Kidney (tissue), 14 donors: ENCODE measurements around the gene MAVS. TPM values are rescaled to one million over a fixed set of nuclear protein-coding genes. Genes with fewer than 3 reads are reported as not detected.

Experiments
- DNase-seq, 5 donors: peaks; one replicate each; pipeline ENCODE4 v3.0.0-alpha.2; 2013 to 2020
- FAIRE-seq: peaks from 2 replicates; lab custom pipeline; 2012; peaks lifted over from hg19 to GRCh38; lab: Jason Lieb, UNC
- H3K27ac ChIP-seq, 2 donors: one replicate each; pipeline ENCODE4 v1.7.0; 2013; ENCODE audit warnings: low read depth in 2 of 2, low read length in 2 of 2, inconsistent platforms in 1 of 2
- H3K27me3 ChIP-seq: one replicate; pipeline ENCODE4 v1.7.1; 2013; ENCODE audit warnings: low read length, inconsistent platforms; ENCODE audit not compliant: control insufficient read depth, insufficient read depth
- H3K36me3 ChIP-seq, 3 donors: one replicate each; pipeline versions ENCODE4 v1.7.0 to v1.7.1; 2013; ENCODE audit warnings: low read length in 3 of 3, control low read depth in 1 of 3, inconsistent platforms in 1 of 3; ENCODE audit not compliant: insufficient read depth in 3 of 3, control insufficient read depth in 2 of 3
- H3K4me1 ChIP-seq, 3 donors: one replicate each; pipeline versions ENCODE4 v1.7.0 to v1.7.1; 2013; ENCODE audit warnings: low read length in 3 of 3, inconsistent platforms in 1 of 3, low read depth in 1 of 3; ENCODE audit not compliant: control insufficient read depth in 2 of 3, insufficient read depth in 2 of 3
- H3K4me3 ChIP-seq, 3 donors: one replicate each; pipeline versions ENCODE4 v1.7.0 to v1.8.1; 2013; ENCODE audit warnings: low read length in 3 of 3, control low read depth in 1 of 3, inconsistent platforms in 1 of 3
- H3K9ac ChIP-seq, 3 donors: one replicate each; pipeline versions ENCODE4 v1.7.0 to v1.7.1; 2013; ENCODE audit warnings: low read length in 3 of 3, control low read depth in 1 of 3, inconsistent platforms in 1 of 3
- H3K9me3 ChIP-seq, 3 donors: one replicate each; pipeline versions ENCODE4 v1.7.0 to v1.7.1; 2013; ENCODE audit warnings: low read length in 3 of 3, control low read depth in 1 of 3, inconsistent platforms in 1 of 3; ENCODE audit not compliant: control insufficient read depth in 2 of 3, insufficient read depth in 1 of 3
- intact Hi-C: fragments of 100-400 bp; cut with DNase I; formaldehyde crosslinking; loops from one replicate; pipeline ENCODE4 v1.11.1; 2022
- polyA plus RNA-seq: library from polyadenylated mRNA; stranded (reverse); fragments of 350-450 nt; fragmentation: Illumina TruSeq; extraction: RNeasy Lipid Tissue Mini Kit (QIAGEN cat#74804); gene quantifications from one replicate; pipeline ENCODE4 v1.2.3, GENCODE V29; 2014; ENCODE audit warnings: low read depth, low replicate concordance; ENCODE audit not compliant: insufficient read depth
- total RNA-seq: library from RNA; stranded (reverse); fragmentation: NEBNext Ultra II Directional; extraction: Animal tissue kit (Norgen Biotek cat#: 25700); gene quantifications from one replicate; pipeline ENCODE4 v1.2.1, GENCODE V29; 2021
- TF ChIP-seq, protein P1 (sequence below): IDR thresholded peaks from 3 replicates; pipeline ENCODE4 v1.5.1; 2012; ENCODE audit warnings: mild to moderate bottlenecking, moderate library complexity, borderline replicate concordance; ENCODE audit not compliant: insufficient read depth; ENCODE audit errors: extremely low read depth
- donor health status: control.
- donor health status: control.
- donor health status: control.
- donor health status: control.
- donor health status: control.
- donor health status: DM: yes; HTN: yes; CAD: no.
- donor health status: Normal renal cell carcinoma (clear cell type).

Gene MAVS
- total and polyA plus RNA-seq, 2 donors from 2014 or later = 10.0 to 46.8 TPM

- Histone ChIP-seq H3K4me1 (no peaks in the 10 kb centered on the region), H3K27ac (no peak overlapping the region), H3K9me3 (no peaks in the 10 kb centered on the region), H3K4me3 (no peak overlapping the region), H3K27me3 (no peaks in the 10 kb centered on the region), H3K36me3 (peaks cover 5 to 38% (median 15%) of the 10 kb centered on the region in 3 donors), H3K9ac (no peak overlapping the region)
- DNase-seq = no peak
- intact Hi-C loops = no loop called here
- no peak for FAIRE-seq
- TF ChIP-seq, protein P1, sequence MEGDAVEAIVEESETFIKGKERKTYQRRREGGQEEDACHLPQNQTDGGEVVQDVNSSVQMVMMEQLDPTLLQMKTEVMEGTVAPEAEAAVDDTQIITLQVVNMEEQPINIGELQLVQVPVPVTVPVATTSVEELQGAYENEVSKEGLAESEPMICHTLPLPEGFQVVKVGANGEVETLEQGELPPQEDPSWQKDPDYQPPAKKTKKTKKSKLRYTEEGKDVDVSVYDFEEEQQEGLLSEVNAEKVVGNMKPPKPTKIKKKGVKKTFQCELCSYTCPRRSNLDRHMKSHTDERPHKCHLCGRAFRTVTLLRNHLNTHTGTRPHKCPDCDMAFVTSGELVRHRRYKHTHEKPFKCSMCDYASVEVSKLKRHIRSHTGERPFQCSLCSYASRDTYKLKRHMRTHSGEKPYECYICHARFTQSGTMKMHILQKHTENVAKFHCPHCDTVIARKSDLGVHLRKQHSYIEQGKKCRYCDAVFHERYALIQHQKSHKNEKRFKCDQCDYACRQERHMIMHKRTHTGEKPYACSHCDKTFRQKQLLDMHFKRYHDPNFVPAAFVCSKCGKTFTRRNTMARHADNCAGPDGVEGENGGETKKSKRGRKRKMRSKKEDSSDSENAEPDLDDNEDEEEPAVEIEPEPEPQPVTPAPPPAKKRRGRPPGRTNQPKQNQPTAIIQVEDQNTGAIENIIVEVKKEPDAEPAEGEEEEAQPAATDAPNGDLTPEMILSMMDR = no peak
Observed at GRCh38 chr20:3914446-3914845, 67.8 kb downstream of the MAVS start.

DNA sequence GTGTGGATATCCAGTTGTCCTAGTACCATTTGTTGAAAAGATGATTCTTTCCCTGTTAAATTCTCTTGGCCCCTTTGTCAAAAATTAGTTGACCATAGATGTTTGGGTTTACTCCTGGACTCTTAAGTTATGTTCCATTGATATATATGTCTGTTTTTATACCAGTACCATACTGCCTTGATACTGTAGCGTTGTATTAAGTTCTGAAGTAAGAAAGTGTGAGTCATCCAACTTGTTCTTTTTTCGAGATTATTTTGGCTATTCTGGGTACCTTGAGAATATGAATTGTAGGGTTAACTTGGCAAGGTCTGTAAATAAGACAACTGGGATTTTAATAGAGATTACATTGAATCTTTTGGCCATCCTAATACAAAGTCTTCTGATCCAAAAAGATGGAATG, 69.1 kb downstream of the MAVS start:
- DNase-seq (no peak), FAIRE-seq (no peak)
- Histone ChIP-seq H3K27me3 (no peaks in the 10 kb centered on the region), H3K4me1 (no peaks in the 10 kb centered on the region), H3K9me3 (no peaks in the 10 kb centered on the region), H3K27ac (no peak overlapping the region), H3K4me3 (no peak overlapping the region), H3K36me3 (peaks cover 4 to 29% (median 14%) of the 10 kb centered on the region in 3 donors), H3K9ac (no peak overlapping the region)
- intact Hi-C loops = no loop called here
- TF ChIP-seq, protein P1 = no peak

DNA sequence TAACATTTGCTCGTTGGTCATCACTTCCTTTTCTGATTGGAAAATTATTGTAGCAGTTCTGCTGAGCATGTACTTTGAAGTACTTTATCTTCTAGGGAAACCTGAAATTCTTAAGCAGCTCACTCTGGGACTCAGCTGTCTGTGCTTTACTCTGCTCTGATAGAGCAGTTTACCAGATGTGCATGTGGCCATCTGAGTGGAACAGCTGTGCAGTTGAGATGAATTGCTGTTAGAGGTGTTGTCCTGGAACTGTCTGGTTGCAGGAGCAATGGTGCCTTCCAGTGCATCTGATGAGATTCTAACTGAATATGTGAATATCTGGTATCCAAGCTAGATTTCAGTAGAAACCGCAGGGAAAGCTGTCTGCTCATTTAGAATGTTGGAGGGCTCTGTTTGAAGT, 69.7 kb downstream of the MAVS start:
- DNase-seq (no peak), FAIRE-seq (no peak)
- TF ChIP-seq, protein P1 = no peak
- Histone ChIP-seq H3K9ac (no peak overlapping the region), H3K4me1 (no peaks in the 10 kb centered on the region), H3K4me3 (no peak overlapping the region), H3K27me3 (no peaks in the 10 kb centered on the region), H3K9me3 (no peaks in the 10 kb centered on the region), H3K36me3 (peaks cover 0 to 25% (median 13%) of the 10 kb centered on the region in 3 donors), H3K27ac (no peak overlapping the region)
- intact Hi-C loops = no loop called here

DNA sequence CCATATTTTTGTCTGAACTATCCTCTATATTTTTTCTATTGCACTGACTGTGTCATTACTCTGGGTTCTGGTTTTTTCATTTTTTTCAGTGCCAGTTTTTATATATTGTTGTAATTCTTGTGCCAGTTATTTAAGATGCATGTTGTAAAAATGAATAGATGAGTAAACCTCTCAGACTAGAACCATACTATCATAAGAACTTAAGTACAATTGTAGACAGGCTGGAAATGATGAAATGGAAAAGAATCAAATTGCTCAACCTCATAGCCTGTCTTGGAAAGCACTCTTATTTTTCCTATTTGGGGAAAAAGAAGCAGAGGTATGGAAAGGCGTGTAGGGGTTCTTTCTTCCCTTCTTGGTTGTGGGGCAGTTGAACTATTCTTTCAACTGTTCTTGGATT, 72.7 kb downstream of the MAVS start:
- no peak overlapping the region for H3K27ac ChIP-seq
- H3K9ac ChIP-seq = no peak overlapping the region
- H3K36me3 ChIP-seq = peaks cover 2 to 34% (median 13%) of the 10 kb centered on the region in 3 donors
- H3K4me1 ChIP-seq = no peaks in the 10 kb centered on the region
- H3K9me3 ChIP-seq = no peaks in the 10 kb centered on the region
- H3K4me3 ChIP-seq = no peak overlapping the region
- TF ChIP-seq, protein P1 = no peak
- no peaks in the 10 kb centered on the region for H3K27me3 ChIP-seq
- FAIRE-seq (no peak), DNase-seq (no peak)
- intact Hi-C loops = no loop called here
